GM19372 (cell line): ENCODE data around the gene SYNGR1.

Experiments used
- ATAC-seq: cut with Tn5 transposase; IDR thresholded peaks from one replicate; pipeline ENCODE4 v1.9.1; 2021; ENCODE audit warnings: mild to moderate bottlenecking, low read depth, moderate library complexity; ENCODE audit not compliant: unreplicated experiment

Gene SYNGR1

GRCh38 chr22:39365492-39365780 lies 15.6 kb downstream of the SYNGR1 start:
- no peak for ATAC-seq

- no peak for ATAC-seq
Measured at GRCh38 chr22:39367035-39367434, 17.2 kb downstream of the SYNGR1 start.

- ATAC-seq: no peak
Measured at GRCh38 chr22:39368461-39368911, 18.7 kb downstream of the SYNGR1 start.

DNA sequence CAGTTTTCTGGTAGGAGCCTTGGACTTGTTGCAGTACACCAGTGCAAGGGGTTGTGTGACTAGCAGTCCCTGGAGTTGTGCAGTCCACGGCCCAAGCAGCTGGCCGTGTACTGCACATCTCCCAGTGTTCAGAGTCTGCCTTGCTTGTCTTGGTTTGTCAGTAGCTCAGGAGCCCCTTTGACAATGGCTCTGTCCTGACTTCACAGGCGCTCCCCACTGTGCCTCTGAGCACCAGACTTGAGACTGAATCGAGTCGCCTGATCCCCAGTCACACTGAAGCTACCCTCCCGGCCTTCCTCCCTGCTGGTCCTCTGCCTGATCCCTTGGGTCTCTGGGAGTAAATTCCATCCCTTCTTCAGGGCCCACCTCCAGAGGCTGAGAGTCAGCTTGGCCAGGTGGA lies 19.4 kb downstream of the SYNGR1 start:
- ATAC-seq: no peak

- no peak for ATAC-seq
Measured at GRCh38 chr22:39369586-39369985, 19.8 kb downstream of the SYNGR1 start.

- no peak for ATAC-seq
Measured at GRCh38 chr22:39371732-39372131, 21.9 kb downstream of the SYNGR1 start.

GRCh38 chr22:39374191-39374590 lies 24.4 kb downstream of the SYNGR1 start:
- no peak for ATAC-seq

GRCh38 chr22:39374801-39375200 lies 25.0 kb downstream of the SYNGR1 start:
- no peak for ATAC-seq

DNA sequence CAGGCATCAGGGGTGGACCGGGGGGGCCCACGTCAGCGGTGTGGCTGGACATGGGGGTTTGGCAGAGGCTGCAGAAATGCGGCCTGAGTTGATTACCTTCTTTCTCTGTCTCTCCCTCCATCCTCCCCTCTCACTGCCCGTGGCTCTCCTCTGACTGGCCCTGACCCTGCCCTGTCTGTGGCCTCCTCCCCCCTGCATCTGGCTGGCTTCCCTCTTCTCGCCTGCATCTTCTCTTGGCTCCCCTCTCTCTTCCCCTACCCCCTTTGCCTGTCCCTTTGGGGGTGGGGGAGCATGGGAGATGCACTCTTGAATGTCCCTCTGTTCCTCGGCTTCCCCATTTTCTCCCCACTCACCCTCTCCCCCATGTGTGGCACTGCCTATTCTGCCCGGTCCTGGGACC lies 25.9 kb downstream of the SYNGR1 start:
- no peak for ATAC-seq

GRCh38 chr22:39379756-39380730 lies 30.3 kb downstream of the SYNGR1 start:
- ATAC-seq: no peak

- no peak for ATAC-seq
Measured at GRCh38 chr22:39381009-39381755, 31.4 kb downstream of the SYNGR1 start.

DNA sequence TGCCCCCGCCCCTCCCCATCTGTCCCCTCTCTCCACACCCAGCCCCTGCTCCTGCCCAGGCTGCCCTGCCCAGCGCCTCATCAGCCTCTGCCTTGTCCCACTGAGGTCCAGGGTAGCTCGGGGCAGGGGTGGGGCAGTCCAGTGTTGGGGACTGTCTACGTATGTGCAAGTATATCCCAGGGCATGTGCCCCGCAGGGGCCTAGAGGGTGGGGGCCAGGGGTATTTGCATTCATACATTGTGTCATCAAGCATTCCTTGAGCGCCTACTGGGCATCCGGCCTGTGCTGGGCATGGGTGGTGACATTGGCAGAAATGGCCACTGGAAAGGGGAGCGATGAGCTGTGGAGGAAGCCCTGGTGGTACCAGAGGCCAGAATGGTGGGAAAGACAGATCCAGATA lies 32.1 kb downstream of the SYNGR1 start:
- no peak for ATAC-seq

- ATAC-seq: no peak
Measured at GRCh38 chr22:39382410-39382809, 32.6 kb downstream of the SYNGR1 start.

GRCh38 chr22:39383841-39384625 lies 34.2 kb downstream of the SYNGR1 start:
- ATAC-seq: no peak

DNA sequence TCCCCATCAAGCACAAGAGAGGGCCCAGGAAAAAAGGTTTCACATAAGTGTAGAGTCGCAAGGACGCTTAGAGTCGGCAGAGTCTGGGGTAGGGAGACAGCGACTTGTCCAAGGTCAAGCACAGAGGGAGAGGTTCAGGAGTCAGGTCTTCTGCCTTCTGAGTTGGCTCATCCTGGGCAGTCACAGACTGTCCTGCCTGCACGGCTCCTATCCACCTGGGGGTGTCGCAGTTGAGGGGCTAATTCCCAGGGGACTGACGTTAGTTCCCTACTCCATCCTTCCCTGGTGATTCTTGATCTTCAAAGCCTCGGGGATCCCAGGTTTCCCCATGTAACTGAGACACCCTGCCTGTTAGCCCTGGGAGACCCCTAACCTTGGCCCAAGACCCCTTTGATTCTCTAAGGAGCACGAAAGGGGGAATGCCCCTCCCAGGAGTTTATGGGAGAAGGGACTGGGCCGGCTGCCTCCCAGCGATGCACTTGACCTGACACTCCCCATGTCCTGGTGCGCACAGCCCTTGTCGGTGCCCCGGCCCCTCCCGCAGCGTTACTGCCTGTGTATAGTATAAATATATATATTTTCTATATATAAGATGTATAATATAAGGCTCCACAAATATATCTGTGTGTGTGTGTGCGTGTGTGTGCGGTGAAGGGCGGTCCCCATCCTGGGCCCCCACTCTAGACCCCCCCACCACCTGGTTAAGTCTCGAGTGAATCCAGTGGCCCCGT lies 35.1 kb downstream of the SYNGR1 start:
- no peak for ATAC-seq

DNA sequence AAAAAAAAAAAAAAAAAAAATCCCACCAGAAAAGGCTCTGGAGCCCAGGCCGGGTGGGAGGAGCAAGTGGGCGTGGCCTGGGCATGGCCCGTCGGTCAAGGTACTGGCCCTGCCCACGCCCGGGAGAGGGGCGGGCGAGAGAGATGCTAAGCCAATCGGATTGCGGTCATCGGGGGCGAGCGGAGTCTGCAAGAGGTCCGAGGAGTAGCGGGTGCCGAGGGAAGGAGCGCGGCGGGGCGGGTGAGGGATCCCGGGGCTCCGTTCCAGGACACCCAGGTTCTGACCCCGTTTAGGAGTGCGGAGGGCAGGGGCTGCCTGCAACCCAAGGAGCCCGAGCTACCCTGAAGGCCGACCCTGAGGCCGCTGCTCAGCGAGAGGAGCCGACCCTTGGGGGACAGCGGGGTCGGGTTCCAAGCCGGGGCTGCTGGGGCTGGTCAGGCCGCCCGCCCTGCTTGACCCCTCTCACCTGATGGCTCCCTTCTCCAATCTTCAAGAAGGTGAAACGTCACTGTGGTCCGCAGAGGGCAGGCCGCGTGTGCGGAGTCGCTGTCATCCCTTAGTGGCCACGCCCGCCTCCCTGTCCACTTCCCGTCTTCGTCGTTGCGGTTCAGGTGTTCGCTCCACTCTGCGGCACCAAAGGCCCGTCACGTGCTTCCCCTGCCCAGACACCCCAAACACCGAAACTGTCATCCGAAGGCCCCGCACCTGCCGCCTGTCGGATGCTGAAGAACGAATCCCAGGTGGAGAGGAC lies 38.6 kb downstream of the SYNGR1 start:
- ATAC-seq: no peak

GRCh38 chr22:39389420-39389819 lies 39.6 kb downstream of the SYNGR1 start:
- ATAC-seq: no peak

GRCh38 chr22:39392341-39392948 lies 42.7 kb downstream of the SYNGR1 start:
- no peak for ATAC-seq
